ENCODE measurements around the gene FKBP8. TPM values are rescaled to one million over a fixed set of nuclear protein-coding genes. Genes with fewer than 3 reads are reported as not detected.
A peak's percentile ranks its signal among the peaks of the same experiment; 100 is the strongest.

The FKBP8 gene
- total RNA-seq, 4 donors from 2014 or later = 408 to 436 (median 418) TPM

DNA sequence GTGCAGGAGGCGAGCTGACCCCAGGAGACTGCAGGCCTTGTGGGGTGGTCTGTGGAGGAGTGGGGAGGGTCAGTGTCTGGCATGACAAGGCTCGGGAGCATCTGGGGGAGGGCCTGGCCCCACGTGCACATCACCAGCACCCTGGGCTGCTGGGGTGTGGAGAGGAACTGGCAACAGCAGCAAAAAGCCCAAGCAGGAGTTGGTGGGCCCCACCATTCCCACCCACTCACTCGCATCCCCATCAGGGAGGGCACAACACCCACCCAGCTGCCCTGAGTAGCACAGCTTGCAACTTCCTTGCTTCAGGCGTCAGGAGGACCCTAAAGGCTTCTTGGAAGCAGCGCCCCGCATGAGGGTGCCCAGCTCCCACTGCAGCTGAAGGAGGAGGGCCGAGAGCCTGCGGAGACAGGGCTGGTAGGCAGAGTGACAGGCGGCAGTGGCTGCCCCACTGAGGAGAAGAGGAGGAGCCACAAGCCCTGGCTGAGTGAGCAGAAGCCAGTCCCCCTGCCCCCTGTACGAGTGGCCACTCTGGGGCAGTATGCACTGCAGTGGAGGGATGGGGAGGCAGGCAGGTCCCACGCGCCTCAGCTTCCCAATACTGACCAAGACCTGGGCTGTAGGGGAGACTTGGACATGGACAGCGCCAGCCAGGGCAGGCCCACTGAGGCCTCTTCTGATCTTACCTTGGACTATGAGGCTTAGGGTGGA lies 48.0 kb downstream of the FKBP8 start:
- peaks cover 0 to 86% (median 53%) of the 10 kb centered on the region in 3 donors for H3K4me1 ChIP-seq
- no peaks in the 10 kb centered on the region for H3K27me3 ChIP-seq
- no peaks in the 10 kb centered on the region for H3K36me3 ChIP-seq
- WGBS, 2 donors (ENCODE audit: low coverage in 1 of 2) = 100% methylated on average over 1 of the region's 14 CpGs; no CpG with 5 or more reads in 1 of the 2 donors
- no peaks in the 10 kb centered on the region for H3K9me3 ChIP-seq
- H3K4me3 ChIP-seq = no peak overlapping the region
- H3K27ac ChIP-seq = peak overlapping the region in 1 of 4 donors; percentile 53
- TF ChIP-seq POLR2AphosphoS5 (IDR thresholded peaks at IDR 0.05) (no peak), POLR2A (IDR thresholded peaks at IDR 0.05) (no peak), EP300 (IDR thresholded peaks at IDR 0.05) (no peak)
- TF ChIP-seq, protein P1, sequence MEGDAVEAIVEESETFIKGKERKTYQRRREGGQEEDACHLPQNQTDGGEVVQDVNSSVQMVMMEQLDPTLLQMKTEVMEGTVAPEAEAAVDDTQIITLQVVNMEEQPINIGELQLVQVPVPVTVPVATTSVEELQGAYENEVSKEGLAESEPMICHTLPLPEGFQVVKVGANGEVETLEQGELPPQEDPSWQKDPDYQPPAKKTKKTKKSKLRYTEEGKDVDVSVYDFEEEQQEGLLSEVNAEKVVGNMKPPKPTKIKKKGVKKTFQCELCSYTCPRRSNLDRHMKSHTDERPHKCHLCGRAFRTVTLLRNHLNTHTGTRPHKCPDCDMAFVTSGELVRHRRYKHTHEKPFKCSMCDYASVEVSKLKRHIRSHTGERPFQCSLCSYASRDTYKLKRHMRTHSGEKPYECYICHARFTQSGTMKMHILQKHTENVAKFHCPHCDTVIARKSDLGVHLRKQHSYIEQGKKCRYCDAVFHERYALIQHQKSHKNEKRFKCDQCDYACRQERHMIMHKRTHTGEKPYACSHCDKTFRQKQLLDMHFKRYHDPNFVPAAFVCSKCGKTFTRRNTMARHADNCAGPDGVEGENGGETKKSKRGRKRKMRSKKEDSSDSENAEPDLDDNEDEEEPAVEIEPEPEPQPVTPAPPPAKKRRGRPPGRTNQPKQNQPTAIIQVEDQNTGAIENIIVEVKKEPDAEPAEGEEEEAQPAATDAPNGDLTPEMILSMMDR (IDR thresholded peaks at IDR 0.05) = no peak
- no peak for ATAC-seq

DNA sequence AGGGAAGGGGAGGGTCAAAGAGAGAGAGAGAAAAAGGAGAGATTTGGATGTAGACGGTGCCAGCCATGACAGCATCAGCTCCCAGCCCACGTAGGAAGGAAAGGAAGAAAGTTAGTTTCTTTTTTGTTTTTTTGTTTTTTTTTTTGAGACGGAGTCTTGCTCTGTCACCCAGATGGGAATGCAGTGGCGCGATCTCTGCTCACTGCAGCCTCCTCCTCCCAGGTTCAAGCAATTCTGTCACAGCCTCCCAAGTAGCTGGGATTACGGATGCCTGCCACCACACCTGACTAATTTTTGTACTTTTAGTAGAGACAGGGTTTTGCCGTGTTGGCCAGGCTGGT lies 49.1 kb downstream of the FKBP8 start:
- Histone ChIP-seq H3K4me3 (no peak overlapping the region), H3K27me3 (no peaks in the 10 kb centered on the region), H3K9me3 (no peaks in the 10 kb centered on the region), H3K36me3 (no peaks in the 10 kb centered on the region), H3K27ac (peak overlapping the region in 3 of 4 donors; percentile 53 to 69 (median 54)), H3K4me1 (peaks cover 0 to 86% (median 47%) of the 10 kb centered on the region in 3 donors)
- ATAC-seq = no peak
- TF ChIP-seq, protein P1 (IDR thresholded peaks at IDR 0.05) = no peak
- TF ChIP-seq EP300 (IDR thresholded peaks at IDR 0.05) (no peak), POLR2AphosphoS5 (IDR thresholded peaks at IDR 0.05) (no peak), POLR2A (IDR thresholded peaks at IDR 0.05) (no peak)
- WGBS, 2 donors (ENCODE audit: low coverage in 1 of 2) = 57 to 63% methylated on average over 5 to 7 of the region's 7 CpGs

DNA sequence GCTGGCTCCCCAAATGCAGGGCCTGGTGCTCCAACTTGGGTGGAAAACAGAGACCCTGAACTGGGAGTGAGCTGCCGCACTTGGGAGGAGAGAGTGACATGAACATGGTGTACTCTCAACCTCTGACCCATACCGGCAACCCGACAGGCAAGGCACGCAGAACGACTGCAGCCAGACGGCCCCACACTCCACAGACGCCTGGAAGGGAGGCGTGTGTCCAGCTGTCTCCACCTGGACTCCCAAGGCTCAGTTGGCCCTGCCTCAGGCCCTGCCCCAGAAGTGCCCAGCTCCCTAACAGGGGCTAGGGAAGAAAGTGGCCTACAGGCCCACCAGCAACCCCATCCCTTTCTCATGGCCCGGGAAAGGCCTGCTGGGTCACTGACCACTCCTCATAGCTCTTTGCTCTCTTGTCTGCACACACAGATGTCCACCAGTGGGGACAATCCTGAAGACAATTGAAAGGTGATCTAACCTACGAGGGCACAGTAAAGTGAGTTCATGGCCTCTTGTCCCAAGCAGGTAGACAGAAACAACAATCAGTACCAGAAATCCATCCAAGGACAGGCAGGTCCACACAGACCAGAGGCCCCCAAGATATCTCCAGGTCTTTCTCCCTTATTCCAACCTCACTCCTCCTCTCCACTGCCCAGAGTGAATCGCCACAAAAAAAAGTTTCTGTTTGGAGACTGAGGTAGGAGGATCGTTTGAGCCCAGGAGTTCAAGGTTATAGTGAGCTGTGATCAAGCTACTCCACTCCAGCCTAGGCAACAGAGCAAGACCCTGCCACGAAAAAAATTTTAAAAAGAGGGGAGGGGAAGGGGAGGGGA lies 49.7 kb downstream of the FKBP8 start:
- peaks cover 0 to 86% (median 46%) of the 10 kb centered on the region in 3 donors for H3K4me1 ChIP-seq
- peak; percentile 60 for ATAC-seq
- WGBS, 2 donors (ENCODE audit: low coverage in 1 of 2) = 56 to 65% methylated on average over 2 to 3 of the region's 13 CpGs

DNA sequence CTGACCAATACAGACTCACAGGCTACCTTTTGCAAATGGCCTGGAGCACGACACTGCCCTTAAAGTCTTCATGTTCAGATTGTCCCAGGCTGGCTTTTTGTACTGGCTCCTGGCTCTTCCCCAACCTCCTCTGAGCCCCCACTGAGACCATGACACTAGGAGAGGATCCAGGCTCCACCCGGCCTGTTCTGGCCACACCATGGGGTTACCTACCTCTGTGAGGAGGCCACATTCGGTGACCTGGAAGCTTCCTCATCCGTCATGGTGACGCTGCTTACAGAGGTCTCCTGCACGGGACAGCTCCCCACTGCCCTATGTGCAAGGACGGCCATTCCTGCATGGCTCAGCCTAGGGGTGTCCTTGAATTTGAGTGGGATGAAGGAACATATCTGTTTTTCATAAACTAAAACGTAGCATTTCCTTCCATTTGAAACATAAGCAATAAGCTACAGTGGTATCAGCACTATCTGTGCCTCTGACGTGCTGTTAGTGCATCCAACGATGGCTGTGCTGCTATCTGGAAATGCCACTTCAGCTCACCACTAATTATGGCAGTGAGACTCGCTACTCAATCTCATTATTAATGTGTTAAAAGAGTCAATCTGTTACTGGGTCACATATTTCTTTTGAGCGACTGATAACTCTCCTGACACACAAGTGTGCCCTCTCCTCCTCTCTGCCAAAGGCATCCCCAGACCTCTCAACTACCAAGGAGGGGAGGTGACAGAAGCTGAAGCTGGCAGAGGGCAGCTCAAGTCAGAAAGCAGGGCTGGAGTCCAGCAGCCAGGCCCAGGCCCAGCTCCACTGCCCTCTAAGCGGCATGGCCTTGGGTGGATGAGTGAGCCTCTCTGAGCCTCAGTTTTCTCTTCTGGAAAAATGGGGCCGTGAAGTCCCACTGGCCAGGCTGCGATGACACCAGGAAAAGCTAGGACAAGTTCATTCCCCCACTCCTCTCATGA lies 51.1 kb downstream of the FKBP8 start:
- H3K27ac ChIP-seq = peak overlapping the region in 2 of 4 donors; percentile 53 to 54

More for the DNA sequence above, 49.7 kb downstream of the FKBP8 start:
- Histone ChIP-seq H3K27ac (peak overlapping the region in 3 of 4 donors; percentile 53 to 69 (median 54)), H3K4me3 (no peak overlapping the region), H3K9me3 (no peaks in the 10 kb centered on the region), H3K36me3 (no peaks in the 10 kb centered on the region), H3K27me3 (no peaks in the 10 kb centered on the region)
- no peak for TF ChIP-seq POLR2A (IDR thresholded peaks at IDR 0.05)
- TF ChIP-seq POLR2AphosphoS5 (IDR thresholded peaks at IDR 0.05) = peak; percentile 18

More for the DNA sequence above, 51.1 kb downstream of the FKBP8 start:
- Histone ChIP-seq H3K4me1 (peaks cover 0 to 88% (median 58%) of the 10 kb centered on the region in 3 donors), H3K27me3 (no peaks in the 10 kb centered on the region), H3K4me3 (no peak overlapping the region), H3K9me3 (no peaks in the 10 kb centered on the region), H3K36me3 (no peaks in the 10 kb centered on the region)
- WGBS, 2 donors (ENCODE audit: low coverage in 1 of 2) = 81 to 100% methylated on average over 3 to 13 of the region's 15 CpGs
- TF ChIP-seq, protein P1 (IDR thresholded peaks at IDR 0.05) = no peak
- TF ChIP-seq POLR2AphosphoS5 (IDR thresholded peaks at IDR 0.05) (no peak), POLR2A (IDR thresholded peaks at IDR 0.05) (no peak), EP300 (IDR thresholded peaks at IDR 0.05) (no peak)
- ATAC-seq = no peak
